Hepatocyte (in vitro differentiated cells): ENCODE results near the gene IDH3A. TPM values are rescaled to one million over a fixed set of nuclear protein-coding genes. Genes with fewer than 3 reads are reported as not detected.

Experiments used
- DNase-seq: peaks from one replicate; pipeline ENCODE4 v3.0.0-alpha.2; 2016; ENCODE audit warnings: low spot score
- H2AFZ ChIP-seq: fragments of 200-600 bp; sonication (generic); 2 replicates; pipeline ENCODE4 v1.6.0; 2016; ENCODE audit warnings: antibody characterized with exemption, mild to moderate bottlenecking
- H3K27ac ChIP-seq: fragments of 200-600 bp; sonication (generic); 2 replicates; pipeline ENCODE4 v1.5.1; 2016; ENCODE audit warnings: mild to moderate bottlenecking
- H3K27me3 ChIP-seq: fragments of 200-600 bp; sonication (generic); 2 replicates; pipeline ENCODE4 v1.6.1; 2016
- H3K36me3 ChIP-seq: fragments of 200-600 bp; sonication (generic); replicated peaks from 2 replicates; pipeline ENCODE4 v1.5.1; 2016; ENCODE audit warnings: low read depth; ENCODE audit not compliant: insufficient read depth
- H3K4me1 ChIP-seq: fragments of 200-600 bp; sonication (generic); 2 replicates; pipeline ENCODE4 v1.5.1; 2016; ENCODE audit warnings: mild to moderate bottlenecking, moderate library complexity; ENCODE audit not compliant: insufficient read depth
- H3K4me2 ChIP-seq: fragments of 200-600 bp; sonication (generic); 2 replicates; pipeline ENCODE4 v1.6.0; 2016
- H3K4me3 ChIP-seq: fragments of 200-600 bp; sonication (generic); 2 replicates; pipeline ENCODE4 v1.5.1; 2016; ENCODE audit warnings: mild to moderate bottlenecking
- H3K79me2 ChIP-seq: fragments of 200-600 bp; sonication (generic); 2 replicates; pipeline ENCODE4 v1.6.0; 2017; ENCODE audit warnings: mild to moderate bottlenecking
- H3K9me2 ChIP-seq: fragments of 200-600 bp; sonication (generic); replicated peaks from 2 replicates; pipeline ENCODE4 v1.6.0; 2017; ENCODE audit warnings: mild to moderate bottlenecking; ENCODE audit not compliant: insufficient read depth
- H3K9me3 ChIP-seq: fragments of 200-600 bp; sonication (generic); 2 replicates; pipeline ENCODE4 v1.5.1; 2016; ENCODE audit warnings: low read depth, mild to moderate bottlenecking
- H4K20me1 ChIP-seq: fragments of 200-600 bp; sonication (generic); 2 replicates; pipeline ENCODE4 v1.6.0; 2016; ENCODE audit warnings: mild to moderate bottlenecking; ENCODE audit not compliant: insufficient read depth, poor library complexity, severe bottlenecking
- CTCF ChIP-seq: fragments of 200-600 bp; sonication (generic); IDR thresholded peaks from 2 replicates; pipeline ENCODE4 v1.5.1; 2016; ENCODE audit warnings: antibody characterized with exemption, mild to moderate bottlenecking; ENCODE audit not compliant: poor library complexity
- EZH2 ChIP-seq: fragments of 200-600 bp; sonication (generic); IDR thresholded peaks from 2 replicates; pipeline ENCODE4 v1.6.1; 2016; ENCODE audit warnings: antibody characterized with exemption, mild to moderate bottlenecking, borderline replicate concordance
- EZH2phosphoT487 ChIP-seq: fragments of 200-600 bp; sonication (generic); IDR thresholded peaks from one replicate; pipeline ENCODE4 v1.6.1; 2018; ENCODE audit warnings: antibody characterized with exemption, mild to moderate bottlenecking, low read depth, moderate library complexity; ENCODE audit not compliant: unreplicated experiment, severe bottlenecking
- WGBS: methylation state at CpG from one replicate; pipeline ENCODE4 v1.1.6; 2016; ENCODE audit warnings: low lambda C conversion rate; ENCODE audit errors: missing lambda C conversion rate; 5-methylcytosine and 5-hydroxymethylcytosine counted together
- polyA plus RNA-seq: library from polyadenylated mRNA; unstranded; fragments of >200 nt; fragmentation: Nextera tagmentation; extraction: Ambion mirVana; gene quantifications from 2 replicates; pipeline ENCODE4 v1.2.1, GENCODE V29; 2016
- total RNA-seq: library from RNA; depleted of rRNA; stranded (reverse); fragments of >200 nt; gene quantifications from 2 replicates; pipeline ENCODE4 v1.2.3, GENCODE V29; 2014

Gene IDH3A
- total and polyA plus RNA-seq, 2 experiments from 2014 or later, result 62.3 to 102 TPM

DNA sequence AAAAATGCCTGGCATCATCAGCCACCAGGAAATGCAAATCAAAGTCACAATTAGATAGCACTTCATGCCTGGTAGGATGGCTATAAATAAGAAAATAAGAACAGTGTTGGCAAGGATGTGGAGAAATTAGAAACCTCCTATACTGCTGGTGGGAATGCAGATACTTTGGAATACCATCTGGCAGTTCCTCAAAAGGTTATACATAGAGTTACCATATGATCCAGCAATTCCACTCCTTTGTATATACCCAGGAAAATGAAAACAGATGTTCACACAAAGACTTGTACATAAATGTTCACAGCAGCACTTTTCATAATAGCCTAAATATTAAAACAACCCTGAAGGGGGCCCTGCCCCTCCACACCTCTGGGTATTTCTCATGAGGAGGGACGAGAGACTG lies 71.6 kb downstream of the IDH3A start:
- no peaks in the 10 kb centered on the region for H3K36me3 ChIP-seq
- no peak overlapping the region for H2AFZ ChIP-seq
- H3K9me3 ChIP-seq, result no peaks in the 10 kb centered on the region
- no peak overlapping the region for H3K4me3 ChIP-seq
- no peaks in the 10 kb centered on the region for H4K20me1 ChIP-seq
- 57% methylated on average over 1 of the region's 1 CpG for WGBS
- H3K27me3 ChIP-seq, result no peaks in the 10 kb centered on the region
- no peaks in the 10 kb centered on the region for H3K79me2 ChIP-seq
- H3K4me1 ChIP-seq, result peaks cover 6% of the 10 kb centered on the region
- H3K9me2 ChIP-seq, result no peaks in the 10 kb centered on the region
- DNase-seq, result no peak
- TF ChIP-seq CTCF, result no peak
- TF ChIP-seq EZH2phosphoT487, result no peak
- TF ChIP-seq EZH2, result no peak
- H3K27ac ChIP-seq, result peak overlapping the region; percentile 89
- H3K4me2 ChIP-seq, result peak overlapping the region; percentile 43

Other genes with a start within 250 kb of the IDH3A start
- gene TBC1D2B, start 71.7 kb upstream of the IDH3A start, total RNA-seq, result 33.8 and 38.4 TPM in 2 replicates
- gene TBC1D2B, start 71.7 kb upstream of the IDH3A start, polyA plus RNA-seq, result 24.8 and 29.3 TPM in 2 replicates
- gene SH2D7, start 56.8 kb upstream of the IDH3A start, total RNA-seq, result not detected in 2 replicates
- gene SH2D7, start 56.8 kb upstream of the IDH3A start, polyA plus RNA-seq, result 0.22 TPM in 1 of 2 replicates, not detected in the other
- gene CIB2, start 17.9 kb upstream of the IDH3A start, total RNA-seq, result 48.9 and 68.9 TPM in 2 replicates
- 40.5 and 46.3 TPM in 2 replicates for gene CIB2, start 17.9 kb upstream of the IDH3A start, polyA plus RNA-seq
- gene ACSBG1, start 85.2 kb downstream of the IDH3A start, total RNA-seq, result 0.08 and 0.93 TPM in 2 replicates
- 0.10 and 0.47 TPM in 2 replicates for gene ACSBG1, start 85.2 kb downstream of the IDH3A start, polyA plus RNA-seq
- gene DNAJA4, start 115.2 kb downstream of the IDH3A start, total RNA-seq, result 3.2 and 3.6 TPM in 2 replicates
- gene DNAJA4, start 115.2 kb downstream of the IDH3A start, polyA plus RNA-seq, result 2.8 and 4.0 TPM in 2 replicates
- gene SKIC8, start 150.2 kb downstream of the IDH3A start, total RNA-seq, result 60.6 and 69.5 TPM in 2 replicates
- 64.9 and 70.2 TPM in 2 replicates for gene SKIC8, start 150.2 kb downstream of the IDH3A start, polyA plus RNA-seq
- gene CRABP1, start 191.0 kb downstream of the IDH3A start, total RNA-seq, result 132 and 140 TPM in 2 replicates
- 153 and 179 TPM in 2 replicates for gene CRABP1, start 191.0 kb downstream of the IDH3A start, polyA plus RNA-seq